AG04449 (cell line): ENCODE measurements around the gene EMP2.
A peak's percentile ranks its signal among the peaks of the same experiment; 100 is the strongest.

Experiments
- CTCF ChIA-PET: fragments of 350-600 bp; formaldehyde crosslinking; extraction: SDS; loops from one replicate; lab custom pipeline; 2021; ENCODE audit warnings: antibody characterized with exemption; lab: Yijun Ruan, JAX
- POLR2A ChIA-PET: fragments of 400-600, 350-600 bp; formaldehyde crosslinking; extraction: SDS; loops from one replicate; lab custom pipeline; 2020; ENCODE audit warnings: antibody characterized with exemption, inconsistent platforms; lab: Yijun Ruan, JAX
- DNase-seq: peaks from one replicate; pipeline ENCODE4 v3.0.0-alpha.2; 2010; ENCODE audit warnings: low read depth, low spot score
- H3K4me3 ChIP-seq: 2 replicates; pipeline ENCODE4 v1.5.1; 2011; ENCODE audit warnings: low read depth, mild to moderate bottlenecking, control low read depth, low read length
- TF ChIP-seq, protein P1 (sequence below): IDR thresholded peaks from one replicate; pipeline ENCODE4 v1.5.1; 2011; ENCODE audit warnings: mild to moderate bottlenecking, moderate library complexity, low read length, control low read depth, inconsistent platforms; ENCODE audit not compliant: insufficient read depth; ENCODE audit errors: missing control alignments

Gene EMP2

DNA sequence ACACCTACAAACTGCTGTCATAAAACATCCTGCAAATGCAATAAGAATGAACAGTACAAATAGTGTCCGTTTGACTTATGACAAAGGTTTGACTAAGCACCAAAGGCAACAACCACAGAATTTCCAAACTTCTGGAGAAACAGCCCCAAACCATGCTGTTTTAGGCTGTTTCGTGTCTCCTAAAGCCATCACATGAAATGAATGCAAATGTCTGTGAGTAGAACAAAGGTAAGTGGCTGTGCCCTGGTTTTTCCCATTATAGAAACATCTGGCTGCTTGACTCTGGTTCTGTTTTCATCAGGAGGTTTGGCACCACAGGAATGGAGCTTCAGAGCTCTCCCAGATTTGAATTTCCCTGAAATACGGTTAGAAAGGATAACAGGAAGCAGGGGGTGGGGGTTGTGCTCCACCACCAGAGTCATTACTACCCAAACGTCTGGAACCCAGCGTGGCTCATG is 4.6 kb upstream of the EMP2 start:
- no peak for DNase-seq
- ChIA-PET CTCF (no interaction called here), POLR2A (interaction anchor here (1.0 kb wide), 1 partner anchor 159 kb away, joined by 3 read pairs; the partner anchor contains the start of gene NUBP1)
- H3K4me3 ChIP-seq: no peak overlapping the region
- TF ChIP-seq, protein P1, sequence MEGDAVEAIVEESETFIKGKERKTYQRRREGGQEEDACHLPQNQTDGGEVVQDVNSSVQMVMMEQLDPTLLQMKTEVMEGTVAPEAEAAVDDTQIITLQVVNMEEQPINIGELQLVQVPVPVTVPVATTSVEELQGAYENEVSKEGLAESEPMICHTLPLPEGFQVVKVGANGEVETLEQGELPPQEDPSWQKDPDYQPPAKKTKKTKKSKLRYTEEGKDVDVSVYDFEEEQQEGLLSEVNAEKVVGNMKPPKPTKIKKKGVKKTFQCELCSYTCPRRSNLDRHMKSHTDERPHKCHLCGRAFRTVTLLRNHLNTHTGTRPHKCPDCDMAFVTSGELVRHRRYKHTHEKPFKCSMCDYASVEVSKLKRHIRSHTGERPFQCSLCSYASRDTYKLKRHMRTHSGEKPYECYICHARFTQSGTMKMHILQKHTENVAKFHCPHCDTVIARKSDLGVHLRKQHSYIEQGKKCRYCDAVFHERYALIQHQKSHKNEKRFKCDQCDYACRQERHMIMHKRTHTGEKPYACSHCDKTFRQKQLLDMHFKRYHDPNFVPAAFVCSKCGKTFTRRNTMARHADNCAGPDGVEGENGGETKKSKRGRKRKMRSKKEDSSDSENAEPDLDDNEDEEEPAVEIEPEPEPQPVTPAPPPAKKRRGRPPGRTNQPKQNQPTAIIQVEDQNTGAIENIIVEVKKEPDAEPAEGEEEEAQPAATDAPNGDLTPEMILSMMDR: no peak

DNA sequence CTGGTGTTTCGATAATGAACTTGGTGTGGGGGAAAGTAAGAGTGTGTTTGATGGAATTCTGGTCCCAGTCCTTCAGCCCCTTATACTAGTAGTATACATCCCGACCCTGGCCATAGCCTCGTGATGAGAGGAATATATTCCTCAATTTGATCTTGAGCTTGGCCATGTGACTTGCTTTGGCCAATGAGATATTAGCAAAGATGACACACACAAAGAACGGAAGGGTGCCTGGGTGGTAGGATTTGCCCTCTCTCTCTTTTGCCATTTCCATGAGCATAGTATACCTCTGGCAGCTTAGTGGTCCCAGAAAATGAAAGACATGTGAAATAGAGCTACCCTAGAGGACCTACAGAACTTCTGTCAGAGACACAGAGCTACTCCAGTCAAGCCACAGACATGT is 2.9 kb upstream of the EMP2 start:
- H3K4me3 ChIP-seq: no peak overlapping the region
- ChIA-PET POLR2A (no interaction called here), CTCF (interaction anchor here (1.0 kb wide), 1 partner anchor 8 kb away, joined by 4 read pairs; no protein-coding TSS in a partner anchor)
- TF ChIP-seq, protein P1: no peak
- DNase-seq: no peak

DNA sequence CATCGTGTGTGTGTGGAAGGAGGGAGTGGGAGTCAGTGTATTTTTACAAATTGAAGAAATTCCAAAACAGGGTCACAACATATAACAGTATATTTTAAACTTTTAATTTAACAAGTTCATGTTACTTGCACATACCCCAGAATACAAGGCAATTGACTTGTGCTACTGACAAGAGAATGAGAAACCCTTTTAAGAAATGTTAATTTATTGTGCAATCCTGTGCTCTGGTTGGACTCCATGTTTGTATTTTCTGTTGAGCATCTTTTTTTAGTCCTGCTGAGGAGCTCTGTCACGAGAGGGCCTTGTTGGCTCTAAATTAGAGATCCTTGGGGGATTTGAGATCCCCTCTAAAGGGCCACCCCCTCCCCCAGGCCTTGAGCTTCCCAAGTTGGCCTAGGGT is 1.1 kb upstream of the EMP2 start:
- DNase-seq: no peak
- H3K4me3 ChIP-seq: no peak overlapping the region
- POLR2A ChIA-PET: no interaction called here
- TF ChIP-seq, protein P1: no peak
- CTCF ChIA-PET: interaction anchor here (1.1 to 5.8 kb wide), 3 partner anchors 15 to 156 kb away, joined by 3 to 35 read pairs (median 10); no protein-coding TSS in a partner anchor

DNA sequence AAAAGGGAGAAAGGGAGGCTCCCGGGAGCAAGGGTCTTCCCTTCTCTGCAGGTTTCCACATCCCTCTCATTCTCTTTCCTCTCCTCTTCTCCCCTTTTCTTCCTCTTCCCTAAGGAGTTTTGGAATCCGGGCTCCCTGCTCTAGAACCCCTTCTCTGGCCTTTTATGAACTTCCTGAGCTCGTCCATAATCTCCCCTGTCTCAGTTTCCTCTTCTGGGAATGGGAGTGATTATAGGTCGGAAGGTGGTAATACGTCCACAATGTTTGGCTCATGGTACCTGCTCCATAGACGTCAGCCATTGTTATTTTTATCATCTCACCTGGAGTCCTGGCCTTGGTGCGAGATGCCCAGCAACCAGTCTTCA is 467 bp upstream of the EMP2 start:
- peak overlapping the region; percentile 78 for H3K4me3 ChIP-seq
- no peak for DNase-seq
- CTCF ChIA-PET: interaction anchor here (1.0 to 5.8 kb wide), 8 partner anchors 10 to 157 kb away, joined by 3 to 35 read pairs (median 6); no protein-coding TSS in a partner anchor
- POLR2A ChIA-PET: interaction anchor here (0.8 kb wide), 1 partner anchor 22 kb away, joined by 3 read pairs; no protein-coding TSS in a partner anchor
- TF ChIP-seq, protein P1: no peak

DNA sequence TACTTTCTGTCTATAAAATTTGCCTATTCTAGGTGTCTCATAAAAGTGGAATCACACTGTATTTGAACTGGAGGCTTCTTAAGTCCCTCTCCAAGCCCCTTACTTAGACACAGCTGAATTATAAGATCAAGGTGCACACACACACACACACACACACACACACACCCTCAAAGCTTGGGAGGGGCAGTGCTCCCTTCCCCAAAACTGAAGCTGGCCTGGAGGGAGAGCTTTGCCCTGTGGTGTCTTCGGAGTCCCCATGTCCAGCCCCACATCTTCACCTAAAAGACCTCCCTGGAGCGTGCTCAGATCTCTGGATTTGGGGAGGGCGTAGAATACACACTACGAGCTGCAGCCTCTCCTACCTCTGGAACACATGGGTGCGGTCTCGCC is 828 bp downstream of the EMP2 start:
- ChIA-PET CTCF (interaction anchor here (0.9 to 5.8 kb wide), 10 partner anchors 13 to 161 kb away, joined by 3 to 35 read pairs (median 4); no protein-coding TSS in a partner anchor), POLR2A (interaction anchor here (0.6 kb wide), 1 partner anchor 63 kb away, joined by 3 read pairs; no protein-coding TSS in a partner anchor)
- DNase-seq: no peak
- TF ChIP-seq, protein P1: no peak
- peak overlapping the region; percentile 78 for H3K4me3 ChIP-seq

DNA sequence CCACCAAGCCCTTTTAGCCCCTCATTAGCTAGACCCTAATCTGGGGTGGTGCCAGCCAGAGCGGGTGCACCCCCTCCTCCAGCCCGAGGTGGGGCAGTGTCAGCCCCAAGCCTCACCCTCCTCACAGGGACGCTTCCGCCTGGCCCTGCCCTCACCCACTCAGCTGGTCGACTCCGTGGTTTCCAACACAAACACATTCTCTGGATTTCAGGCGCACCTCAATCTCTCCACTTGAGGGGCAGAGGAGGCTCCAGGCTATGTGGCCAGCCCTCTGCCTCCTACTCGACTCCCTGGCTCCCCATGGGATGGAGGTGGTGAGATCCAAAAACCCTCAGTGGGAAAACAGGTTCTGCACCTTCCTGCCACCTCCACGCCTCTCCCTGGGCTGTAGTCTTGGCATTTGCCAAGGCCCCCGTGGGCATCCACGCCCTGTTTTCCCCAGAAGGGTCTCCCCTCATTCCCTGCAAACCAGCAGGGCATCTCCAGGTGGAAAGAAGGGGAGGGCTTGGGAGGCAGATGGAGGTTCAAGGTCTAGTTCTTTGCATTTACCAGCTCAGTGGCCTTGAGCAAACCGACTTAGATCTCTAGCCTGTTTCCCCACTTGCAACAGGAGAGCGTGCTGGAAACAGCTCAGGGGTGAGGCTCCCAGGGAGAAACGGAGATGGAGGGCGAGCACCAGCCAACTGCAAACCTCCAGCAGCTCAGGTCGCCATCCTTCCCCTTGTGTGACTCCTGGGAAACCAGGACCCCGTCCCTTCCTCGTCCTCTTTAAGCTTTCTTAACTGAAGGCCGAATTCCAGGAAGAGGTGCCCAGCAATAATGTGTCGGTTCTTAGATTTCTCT is 1.7 kb downstream of the EMP2 start:
- TF ChIP-seq, protein P1: no peak
- ChIA-PET CTCF (interaction anchor here (0.9 to 5.8 kb wide), 8 partner anchors 12 to 160 kb away, joined by 3 to 35 read pairs (median 4); no protein-coding TSS in a partner anchor), POLR2A (no interaction called here)
- no peak for DNase-seq
- H3K4me3 ChIP-seq: 0 out of 2 replicates have a peak overlapping the region, but pooled peaks have one; percentile 4
